Spleen (tissue), 7 donors: Measurements from ENCODE around the gene UBE2N.

ENCODE experiments used
- CTCF ChIP-seq, 11 experiments: fragments of 200-600 bp in 7 of 11; fragments of 450-650 bp in 4 of 11; sonication (generic) in 4 of 11; IDR thresholded peaks in 8 of 11; conservative IDR thresholded peaks in 3 of 11; 1 replicate in 7 of 11; 2 replicates in 4 of 11; pipeline versions ENCODE4 v1.4.0 to v1.8.0; 2016 to 2021; ENCODE audit warnings: antibody characterized with exemption in 11 of 11, inconsistent platforms in 4 of 11, mild to moderate bottlenecking in 1 of 11
- POLR2A ChIP-seq, 3 donors: fragments of 450-650 bp; IDR thresholded peaks; one replicate each; pipeline ENCODE4 v1.5.1; 2017; ENCODE audit warnings: antibody characterized with exemption in 3 of 3, mild to moderate bottlenecking in 1 of 3
- POLR2AphosphoS5 ChIP-seq, 3 donors: sonication (generic); formaldehyde crosslinking; IDR thresholded peaks; one replicate each; pipeline ENCODE4 v1.5.1; 2017; ENCODE audit warnings: antibody characterized with exemption in 3 of 3
- donor health status: DM: no; HTN: no; CAD: no; lungs with moderate emphysema.
- donor health status: DM: no; HTN: no; CAD: no.
- donor health status: DM: no; HTN: no; CAD: no.

- TF ChIP-seq POLR2A (IDR thresholded peaks at IDR 0.05): no peak
- no peak for TF ChIP-seq CTCF (IDR thresholded peaks at IDR 0.05 in 8 of 11, conservative IDR thresholded peaks at IDR 0.05 in 3 of 11)
- peak in 1 of 3 donors; percentile 40 for TF ChIP-seq POLR2AphosphoS5 (IDR thresholded peaks at IDR 0.05)
Measured at GRCh38 chr12:93376436-93377251, 65.1 kb downstream of the UBE2N start.
